GM21619 (cell line): Measurements from ENCODE around the gene DYNLT5.
"Not testable (repeated sequence)": the region's sequence is repeated elsewhere in the genome, so short reads cannot be mapped to it uniquely, and the experiment has no call there.

Experiments
- ATAC-seq: cut with Tn5 transposase; IDR thresholded peaks from one replicate; pipeline ENCODE4 v1.9.1; 2021; ENCODE audit not compliant: unreplicated experiment

DYNLT5 gene

GRCh38 chr1:66787641-66788040, 35.4 kb downstream of the DYNLT5 start:
- ATAC-seq, result peak; percentile 49

- ATAC-seq, result peak; percentile 70
These were observed 36.1 kb downstream of the DYNLT5 start for GRCh38 chr1:66788231-66788939.

GRCh38 chr1:66791621-66792610, 39.7 kb downstream of the DYNLT5 start:
- ATAC-seq, result no peak

- not testable (repeated sequence) for ATAC-seq
These were observed 43.6 kb downstream of the DYNLT5 start for GRCh38 chr1:66795839-66796238.

GRCh38 chr1:66809245-66809644, 57.0 kb downstream of the DYNLT5 start:
- ATAC-seq, result no peak

GRCh38 chr1:66809736-66810326, 57.6 kb downstream of the DYNLT5 start:
- no peak for ATAC-seq

- ATAC-seq, result no peak
These were observed 72.5 kb downstream of the DYNLT5 start for GRCh38 chr1:66824771-66825170.
